MM.1S (cell line): ENCODE results near the gene CIDEC.

Source experiments
- EZH2phosphoT487 ChIP-seq: fragments of 300-600 bp; sonication (generic); IDR thresholded peaks from 2 replicates; pipeline ENCODE4 v1.6.1; 2018; ENCODE audit warnings: antibody characterized with exemption, low read length
- TF ChIP-seq, protein P1 (sequence below): fragments of 300-600 bp; sonication (generic); IDR thresholded peaks from 2 replicates; pipeline ENCODE4 v1.5.1; 2016; ENCODE audit warnings: antibody characterized with exemption, low read length, mixed read lengths

DNA sequence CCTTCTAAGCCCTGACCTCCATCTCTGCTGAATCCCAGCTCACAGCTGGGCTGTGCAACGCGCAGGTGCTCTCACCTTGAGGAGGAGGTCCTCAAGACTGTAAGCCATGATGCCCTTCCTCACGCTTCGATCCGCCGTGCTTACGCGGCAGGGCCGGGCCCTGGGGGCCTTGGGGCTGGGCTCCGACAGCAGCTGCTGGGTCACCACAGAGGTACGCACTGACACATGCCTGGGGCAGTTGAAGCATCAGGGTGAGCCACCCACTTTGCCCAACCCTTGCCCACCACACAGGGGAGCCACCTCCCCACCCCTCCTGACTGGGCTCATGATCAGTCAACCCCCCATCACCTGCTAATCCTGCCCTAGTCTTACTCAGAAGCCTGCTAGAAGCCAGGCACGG is 3.1 kb downstream of the CIDEC start:
- no peak for TF ChIP-seq EZH2phosphoT487
- TF ChIP-seq, protein P1, sequence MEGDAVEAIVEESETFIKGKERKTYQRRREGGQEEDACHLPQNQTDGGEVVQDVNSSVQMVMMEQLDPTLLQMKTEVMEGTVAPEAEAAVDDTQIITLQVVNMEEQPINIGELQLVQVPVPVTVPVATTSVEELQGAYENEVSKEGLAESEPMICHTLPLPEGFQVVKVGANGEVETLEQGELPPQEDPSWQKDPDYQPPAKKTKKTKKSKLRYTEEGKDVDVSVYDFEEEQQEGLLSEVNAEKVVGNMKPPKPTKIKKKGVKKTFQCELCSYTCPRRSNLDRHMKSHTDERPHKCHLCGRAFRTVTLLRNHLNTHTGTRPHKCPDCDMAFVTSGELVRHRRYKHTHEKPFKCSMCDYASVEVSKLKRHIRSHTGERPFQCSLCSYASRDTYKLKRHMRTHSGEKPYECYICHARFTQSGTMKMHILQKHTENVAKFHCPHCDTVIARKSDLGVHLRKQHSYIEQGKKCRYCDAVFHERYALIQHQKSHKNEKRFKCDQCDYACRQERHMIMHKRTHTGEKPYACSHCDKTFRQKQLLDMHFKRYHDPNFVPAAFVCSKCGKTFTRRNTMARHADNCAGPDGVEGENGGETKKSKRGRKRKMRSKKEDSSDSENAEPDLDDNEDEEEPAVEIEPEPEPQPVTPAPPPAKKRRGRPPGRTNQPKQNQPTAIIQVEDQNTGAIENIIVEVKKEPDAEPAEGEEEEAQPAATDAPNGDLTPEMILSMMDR = no peak
